Measurements from ENCODE around the gene TSC22D4. TPM values are rescaled to one million over a fixed set of nuclear protein-coding genes. Genes with fewer than 3 reads are reported as not detected.

Gene TSC22D4
- polyA plus RNA-seq, 2 of the 4 experiments (the other 2 are of a cell fraction) = 7.9 to 28.9 TPM

GRCh38 chr7:100428199-100428966 lies 50.6 kb downstream of the TSC22D4 start, which contains the start of gene ZCWPW1 (continued):
- no peak; the same call in 1 of the 2 replicates for TF ChIP-seq MAZ (IDR thresholded peaks at IDR 0.05; ENCODE audit: borderline replicate concordance, low read depth, low read length)
- no peak; the same call in 1 of the 2 replicates for TF ChIP-seq GATA3 (IDR thresholded peaks at IDR 0.05; ENCODE audit: borderline replicate concordance)
- TF ChIP-seq RFX5 (IDR thresholded peaks at IDR 0.05) = 0 out of 2 replicates have a peak, but pooled peaks have one; percentile 16
- TF ChIP-seq JUNB (IDR thresholded peaks at IDR 0.05) = no peak
- no peak for TF ChIP-seq KDM5A (IDR thresholded peaks at IDR 0.05)
- peak; percentile 100 for TF ChIP-seq MAX (IDR thresholded peaks at IDR 0.05)
- no peak for TF ChIP-seq FOXS1 (CRISPR knock-in tag; IDR thresholded peaks at IDR 0.05)
- peak; percentile 79; the same call in 1 of the 2 replicates for TF ChIP-seq EHF (CRISPR knock-in tag; IDR thresholded peaks at IDR 0.05)
- no peak for TF ChIP-seq ZC3H11A (IDR thresholded peaks at IDR 0.05)
- TF ChIP-seq KDM1A (IDR thresholded peaks at IDR 0.05; ENCODE audit: low read depth) = no peak
- TF ChIP-seq CBX2 (IDR thresholded peaks at IDR 0.05; ENCODE audit: borderline replicate concordance, low read depth) = no peak
- TF ChIP-seq EP300 (IDR thresholded peaks at IDR 0.05) = no peak
- TF ChIP-seq ATOH8 (CRISPR knock-in tag; IDR thresholded peaks at IDR 0.05; ENCODE audit: low read depth) = peak; percentile 62; the same call in 1 of the 2 replicates
- TF ChIP-seq CTCF (IDR thresholded peaks at IDR 0.05) = no peak
- peak; percentile 95 for TF ChIP-seq TP53 (CRISPR knock-in tag; IDR thresholded peaks at IDR 0.05)
- TF ChIP-seq MAFK (IDR thresholded peaks at IDR 0.05; ENCODE audit: partially characterized antibody) = no peak
- TF ChIP-seq HES2 (IDR thresholded peaks at IDR 0.05) = no peak
- TF ChIP-seq ESRRA (IDR thresholded peaks at IDR 0.05; ENCODE audit: borderline replicate concordance, low read length) = no peak
- TF ChIP-seq HMGXB4 (CRISPR knock-in tag; IDR thresholded peaks at IDR 0.05; ENCODE audit: borderline replicate concordance) = no peak
- TF ChIP-seq FOSL2 (IDR thresholded peaks at IDR 0.05) = no peak
- TF ChIP-seq FOSL2 (CRISPR knock-in tag; IDR thresholded peaks at IDR 0.05) = no peak
- peak; percentile 99 for TF ChIP-seq BCL3 (IDR thresholded peaks at IDR 0.05)
- no peak for TF ChIP-seq CBX8 (IDR thresholded peaks at IDR 0.05)
- no peak for TF ChIP-seq HDAC2 (IDR thresholded peaks at IDR 0.05)
- no peak for TF ChIP-seq CHD4 (IDR thresholded peaks at IDR 0.05; ENCODE audit: borderline replicate concordance)
- no peak for TF ChIP-seq ZNF302 (CRISPR knock-in tag; IDR thresholded peaks at IDR 0.05)
- TF ChIP-seq POLR2A (IDR thresholded peaks at IDR 0.05; ENCODE audit: low read length) = peak; percentile 98
- peak; percentile 88 for TF ChIP-seq HOXB13 (CRISPR knock-in tag; IDR thresholded peaks at IDR 0.05; ENCODE audit: low read depth)
- TF ChIP-seq EHMT2 (IDR thresholded peaks at IDR 0.05; ENCODE audit: low read depth) = no peak
- no peak; the same call in 1 of the 2 replicates for TF ChIP-seq ZSCAN20 (CRISPR knock-in tag; IDR thresholded peaks at IDR 0.05)
- peak; percentile 18; the same call in 1 of the 2 replicates for TF ChIP-seq MYC (IDR thresholded peaks at IDR 0.05; ENCODE audit: borderline replicate concordance, low read length)
- peak; percentile 87 for TF ChIP-seq PHF8 (IDR thresholded peaks at IDR 0.05; ENCODE audit: borderline replicate concordance, low read depth)
- no peak for TF ChIP-seq SMC3 (IDR thresholded peaks at IDR 0.05)
- TF ChIP-seq BHLHE40 (IDR thresholded peaks at IDR 0.05; ENCODE audit: low read depth, low read length) = no peak
- no peak for TF ChIP-seq NFE2L2 (conservative IDR thresholded peaks at IDR 0.05; ENCODE audit: low read length)

Measured in A549 (cell line).